C1 segment of cervical spinal cord (tissue), 14 donors: Measurements from ENCODE around the gene BNC2.

Source experiments
- DNase-seq, 14 donors: peaks; one replicate each; lab custom pipeline; 2025; lab: John Stamatoyannopoulos, UW

The BNC2 gene

DNA sequence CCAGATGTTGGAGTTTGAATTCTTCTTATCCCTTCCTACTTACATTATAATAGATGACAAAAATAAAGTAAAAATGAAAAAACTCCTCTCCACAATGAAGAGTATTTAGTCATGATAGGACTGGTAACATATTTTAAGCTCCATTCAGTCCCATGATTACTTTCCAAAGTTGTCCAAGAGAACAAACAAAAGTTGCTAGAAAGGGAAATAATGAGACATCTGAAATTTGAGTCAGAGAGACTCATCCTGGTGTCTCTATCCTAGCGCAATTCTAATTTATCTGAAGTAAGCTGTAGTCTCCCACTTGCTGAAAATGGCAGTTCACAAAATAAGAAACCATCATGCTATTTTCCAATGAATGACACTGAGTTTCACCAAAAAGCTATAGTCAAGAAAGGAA is 152.2 kb downstream of the BNC2 start:
- DNase-seq = no peak

DNA sequence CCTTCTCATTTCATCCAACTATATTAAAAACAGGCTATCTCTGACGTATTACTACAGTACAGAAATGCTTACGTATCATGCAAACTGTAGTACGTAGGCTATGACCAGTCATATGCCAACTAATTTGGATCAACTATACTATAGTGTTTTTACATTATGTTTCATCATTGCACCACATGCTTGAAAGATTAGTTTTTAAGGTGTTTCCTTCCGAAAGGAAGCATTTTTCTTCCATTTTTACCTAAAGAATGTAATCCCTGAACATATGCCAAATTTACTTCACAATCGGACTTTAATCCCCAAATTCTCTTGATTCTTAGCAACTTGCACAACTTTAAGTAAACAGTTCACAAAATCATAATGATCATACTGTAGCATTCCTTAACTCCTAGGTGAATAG is 153.9 kb downstream of the BNC2 start:
- DNase-seq = no peak

DNA sequence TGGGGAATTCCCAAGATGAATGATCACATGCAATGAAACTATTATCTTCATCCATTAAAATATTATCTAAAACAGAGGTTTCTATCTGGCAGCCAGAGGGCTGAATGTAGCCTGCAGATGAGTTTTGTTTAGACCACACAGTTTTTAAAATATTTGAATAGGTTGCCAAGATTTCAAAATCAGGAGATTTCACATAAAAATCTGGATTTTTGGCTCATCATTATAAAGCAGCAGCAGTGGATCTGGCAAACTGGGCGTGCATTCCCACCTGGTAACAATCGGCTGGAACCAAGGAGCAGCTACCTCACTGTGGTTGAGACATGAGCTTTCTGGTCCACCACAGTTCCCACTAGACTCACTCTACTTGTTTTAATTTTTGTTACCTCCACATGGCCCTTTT is 155.1 kb downstream of the BNC2 start:
- no peak for DNase-seq

DNA sequence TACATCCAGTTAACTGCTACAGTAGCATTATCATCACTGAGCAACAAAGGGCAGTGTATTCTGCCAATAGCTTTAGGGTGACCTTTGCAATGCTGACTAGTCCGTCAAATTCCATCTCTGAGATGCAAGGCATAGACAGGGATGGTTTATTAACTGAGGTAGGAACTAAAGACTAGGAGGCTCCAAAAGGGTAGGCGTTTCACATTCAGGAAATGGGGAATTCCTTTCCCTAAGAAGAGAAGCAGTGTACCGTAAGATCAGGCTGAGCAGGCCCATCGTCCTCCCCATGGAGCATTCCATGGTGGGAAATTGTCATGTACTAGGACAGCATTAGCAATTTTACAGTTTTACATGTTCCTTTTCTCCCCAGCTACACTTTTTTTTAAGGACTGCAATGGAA is 157.7 kb downstream of the BNC2 start:
- no peak for DNase-seq

DNA sequence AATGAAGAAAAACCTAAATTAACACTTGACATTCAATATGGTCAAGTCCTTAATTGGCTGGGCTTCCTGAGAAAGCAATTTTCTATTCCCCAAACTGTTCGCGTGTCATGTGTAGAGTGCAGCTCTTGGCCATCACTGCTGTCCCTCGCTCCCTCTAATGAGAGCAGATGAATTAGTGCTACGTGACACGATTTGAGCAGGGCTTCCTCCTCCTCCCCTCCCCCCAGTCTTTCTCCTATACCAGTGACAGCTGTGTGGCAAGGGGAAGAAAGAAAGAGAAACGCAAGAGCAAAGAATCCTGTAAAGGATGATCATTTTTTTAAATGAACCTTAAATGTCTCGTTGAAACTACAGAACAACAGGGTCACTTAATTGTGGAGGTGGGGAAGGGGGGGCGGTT is 159.6 kb downstream of the BNC2 start:
- DNase-seq = no peak

DNA sequence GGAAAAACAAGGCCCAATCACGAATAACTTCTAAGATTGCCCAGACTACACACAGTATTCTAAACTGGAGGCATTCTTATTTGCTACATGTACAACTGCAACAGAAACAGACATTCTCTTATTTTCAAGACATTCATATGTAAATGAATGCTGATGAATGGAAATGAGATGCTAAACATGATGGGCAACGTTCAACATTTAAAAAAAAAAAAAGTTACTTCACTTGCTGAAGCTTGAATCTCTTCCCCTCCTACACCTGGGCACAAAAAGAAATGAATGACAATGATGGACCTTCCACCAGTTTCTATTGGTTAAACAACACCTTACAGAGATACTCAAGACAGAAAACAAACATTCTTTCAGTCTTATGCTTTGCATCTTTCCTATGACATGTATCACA is 160.5 kb downstream of the BNC2 start:
- DNase-seq = no peak

DNA sequence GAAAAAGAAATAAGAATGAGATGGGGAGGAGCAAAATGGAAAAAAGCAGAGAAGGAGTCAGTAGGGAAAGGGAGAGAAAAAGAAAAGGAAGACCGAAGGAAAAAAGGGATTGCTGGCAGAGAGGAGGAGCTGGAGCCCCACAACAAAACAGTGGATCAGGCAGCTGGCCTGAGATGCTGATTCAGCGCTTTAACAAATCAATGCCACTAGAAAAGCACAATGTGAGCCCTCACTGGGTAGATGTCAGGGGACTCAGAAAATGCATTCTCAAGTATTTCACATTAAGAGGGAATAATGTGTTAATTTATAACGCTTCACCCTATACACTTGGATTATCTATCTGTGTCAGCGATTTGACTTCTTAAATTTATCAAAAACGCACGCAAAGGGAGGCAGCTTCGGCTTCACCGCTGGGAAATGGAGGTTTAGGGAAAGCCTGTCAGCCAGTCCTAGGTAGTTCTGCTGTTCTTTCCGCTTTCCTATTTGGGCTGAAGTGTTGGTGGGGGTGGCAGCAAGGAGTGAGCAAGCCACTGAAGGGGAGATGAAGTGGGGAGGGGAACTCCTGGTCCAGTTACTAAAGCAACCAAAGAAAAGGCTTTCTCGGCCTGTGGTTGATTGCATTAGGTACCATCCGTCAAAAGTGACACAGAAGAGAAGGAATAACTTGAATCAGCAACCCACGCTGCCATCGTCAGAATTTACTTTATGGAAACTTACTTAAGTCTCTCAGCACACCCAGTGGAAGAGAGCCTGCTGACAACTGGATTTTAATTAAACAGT is 161.6 kb downstream of the BNC2 start:
- no peak for DNase-seq

DNA sequence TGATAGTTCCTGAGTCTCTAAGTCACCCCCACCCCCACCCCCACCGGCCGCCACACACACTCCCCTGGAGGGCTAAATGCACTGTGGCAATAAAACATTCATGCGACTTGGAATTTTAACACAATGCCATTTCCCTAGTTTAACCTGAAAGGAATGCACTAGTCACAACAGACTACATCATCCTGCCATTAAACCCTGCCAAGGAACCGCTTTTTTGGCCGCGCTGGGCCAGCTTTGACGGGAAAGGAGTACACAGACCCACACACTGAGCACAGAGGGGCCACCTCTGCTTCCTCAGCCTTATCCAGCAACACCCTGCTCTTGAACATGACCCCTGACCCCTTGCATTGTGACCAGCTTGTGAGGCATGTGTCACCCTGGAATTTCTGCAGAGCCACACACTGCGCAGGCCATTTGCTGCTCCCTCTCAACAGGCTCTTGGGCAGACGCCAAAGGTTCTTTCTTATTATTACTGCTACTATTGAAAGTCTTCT is 165.3 kb downstream of the BNC2 start:
- DNase-seq = peak in 9 of 14 donors; percentile 16 to 86 (median 45)

DNA sequence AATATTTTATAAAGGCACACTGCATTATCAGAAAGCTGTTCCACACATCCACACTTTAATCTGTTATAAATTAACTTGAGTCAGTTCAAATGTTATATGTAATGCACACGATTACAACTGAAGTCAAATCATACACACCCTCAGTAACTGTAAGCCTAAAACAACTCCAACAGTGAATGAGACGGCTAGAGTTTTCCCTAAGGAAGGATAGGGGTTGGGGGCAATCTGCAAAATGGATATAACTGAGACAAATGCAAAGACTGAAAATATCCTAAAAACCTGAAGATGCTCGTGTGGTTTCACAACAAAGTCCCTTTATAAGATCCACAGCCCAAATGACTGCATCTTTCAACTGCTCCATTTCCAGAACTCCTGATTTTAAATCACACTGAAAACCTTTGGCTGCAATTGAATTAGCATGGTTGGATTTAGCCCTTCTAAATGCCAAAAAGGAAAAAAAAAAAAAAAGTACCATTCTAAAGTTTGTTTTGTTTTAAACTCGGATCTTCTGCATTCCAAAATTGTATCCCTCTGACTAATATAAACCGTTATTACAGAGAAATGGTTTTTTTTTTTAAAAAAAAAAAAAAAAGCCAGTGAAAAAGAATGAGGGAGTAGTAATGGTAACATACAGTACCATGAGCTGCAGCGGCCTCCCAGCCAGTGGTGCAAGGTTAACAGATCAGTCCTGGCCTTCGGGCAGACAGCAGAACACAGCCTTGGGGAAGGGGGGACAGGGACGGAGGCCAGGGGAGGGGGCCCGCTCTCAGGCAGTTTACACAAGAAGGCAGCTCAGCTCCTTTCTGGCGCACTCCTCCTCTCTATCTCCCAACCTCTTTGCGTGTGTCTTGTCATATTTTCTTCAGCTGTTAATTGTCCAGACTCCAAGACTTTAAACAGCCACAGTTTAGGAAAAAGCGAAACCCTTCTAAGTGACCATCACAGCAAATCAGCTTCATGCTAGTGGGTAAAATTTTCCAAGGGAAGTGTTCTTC is 166.1 kb downstream of the BNC2 start:
- no peak for DNase-seq

DNA sequence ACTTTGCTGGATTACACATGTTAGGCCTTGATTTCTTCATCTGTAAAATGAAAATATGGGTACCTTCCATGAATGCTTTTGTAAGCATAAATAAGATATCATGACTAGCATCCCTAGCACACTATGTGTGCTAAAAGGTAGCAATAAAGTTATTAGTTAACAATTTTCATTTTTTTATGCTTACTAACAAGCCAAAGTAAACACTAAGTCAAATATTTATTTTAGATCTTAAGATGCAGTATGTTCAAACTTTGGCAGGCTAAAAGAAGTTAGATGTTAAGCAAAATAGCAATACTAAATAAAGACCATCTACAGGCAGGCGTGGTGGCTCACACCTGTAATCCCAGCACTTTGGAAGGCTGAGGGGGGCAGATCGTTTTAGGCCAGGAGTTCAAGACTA is 169.1 kb downstream of the BNC2 start:
- DNase-seq = no peak

DNA sequence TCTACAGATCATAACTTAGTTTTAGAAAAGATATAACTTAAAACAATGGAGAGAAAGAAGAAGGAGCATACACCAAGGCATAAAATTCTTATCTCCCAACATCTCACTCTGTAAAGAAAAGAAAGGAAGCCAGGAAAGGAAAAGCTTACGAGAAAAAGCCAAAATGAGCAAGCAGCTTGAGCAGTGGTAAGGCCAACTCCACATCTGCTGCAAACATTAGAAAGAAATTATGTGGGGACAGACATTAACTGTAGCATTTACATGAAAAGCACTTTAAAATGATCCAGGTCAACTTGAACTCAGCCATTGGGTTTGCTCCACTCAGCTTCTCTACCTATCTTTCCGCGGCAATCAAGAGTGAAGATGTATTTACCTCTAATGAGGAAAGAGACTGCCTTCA is 176.9 kb downstream of the BNC2 start:
- DNase-seq = no peak

DNA sequence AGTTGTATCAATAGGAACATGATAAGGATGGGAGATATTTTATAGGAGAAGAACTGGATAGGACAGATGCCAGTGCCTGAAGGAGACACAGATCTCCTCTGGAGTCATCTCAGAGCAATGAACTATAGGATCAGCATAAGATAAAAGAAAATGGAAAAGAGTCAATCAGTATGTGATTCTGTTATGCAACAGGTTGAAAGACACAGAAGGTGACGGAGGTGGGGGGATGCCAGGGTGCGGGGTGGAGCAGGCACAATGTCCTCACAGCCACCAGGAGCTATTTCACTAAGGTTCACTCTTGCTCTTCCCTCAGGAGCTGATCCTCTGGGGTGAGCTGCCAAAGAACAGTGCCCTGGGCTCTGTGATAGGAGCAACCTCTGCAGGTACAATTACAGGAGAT is 179.8 kb downstream of the BNC2 start:
- DNase-seq = no peak

DNA sequence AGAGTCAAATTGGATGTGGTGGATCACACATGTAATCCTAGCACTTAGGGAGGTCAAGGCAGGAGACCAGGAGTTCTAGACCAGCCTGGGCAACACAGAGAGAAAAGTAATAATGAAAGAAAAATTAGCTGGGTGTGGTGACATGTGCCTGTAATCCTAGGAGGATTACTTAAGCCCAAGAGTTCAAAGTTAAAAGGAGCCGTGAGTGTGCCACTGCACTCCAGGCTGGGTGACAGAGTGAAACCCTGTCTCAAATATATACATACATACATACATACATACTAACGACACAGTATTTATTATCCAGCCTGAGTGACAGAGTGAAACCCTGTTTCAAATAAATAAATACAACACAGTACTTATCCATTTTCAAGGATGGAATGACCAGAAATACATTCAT is 180.3 kb downstream of the BNC2 start:
- DNase-seq = no peak

DNA sequence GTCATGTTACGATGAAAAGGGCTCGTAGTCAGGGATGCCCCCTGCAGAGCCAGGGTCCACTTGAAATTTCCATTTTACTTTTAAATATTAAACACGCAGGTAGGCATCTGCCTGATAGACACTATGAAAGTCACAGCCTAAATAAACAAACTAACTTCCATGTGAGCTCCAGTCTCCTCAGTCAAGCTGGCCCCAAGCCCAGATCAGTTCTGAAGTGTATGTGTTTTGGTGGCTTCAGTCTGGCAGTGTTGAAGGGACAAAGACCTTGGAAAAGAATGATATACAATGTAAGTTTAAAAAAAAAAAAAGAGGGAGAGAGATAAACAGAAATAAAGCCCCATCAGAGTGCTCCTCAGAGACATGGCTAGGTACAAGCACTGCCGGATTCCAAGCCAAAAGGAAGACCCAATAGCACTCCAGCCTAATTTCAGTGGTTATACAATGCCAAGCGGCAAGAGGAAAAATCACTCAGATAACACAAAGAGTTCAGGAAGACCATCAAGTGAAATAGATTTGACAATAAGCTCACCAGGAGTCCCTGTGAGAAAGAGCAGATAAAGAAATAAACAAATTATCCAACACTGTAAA is 181.0 kb downstream of the BNC2 start:
- DNase-seq = no peak

DNA sequence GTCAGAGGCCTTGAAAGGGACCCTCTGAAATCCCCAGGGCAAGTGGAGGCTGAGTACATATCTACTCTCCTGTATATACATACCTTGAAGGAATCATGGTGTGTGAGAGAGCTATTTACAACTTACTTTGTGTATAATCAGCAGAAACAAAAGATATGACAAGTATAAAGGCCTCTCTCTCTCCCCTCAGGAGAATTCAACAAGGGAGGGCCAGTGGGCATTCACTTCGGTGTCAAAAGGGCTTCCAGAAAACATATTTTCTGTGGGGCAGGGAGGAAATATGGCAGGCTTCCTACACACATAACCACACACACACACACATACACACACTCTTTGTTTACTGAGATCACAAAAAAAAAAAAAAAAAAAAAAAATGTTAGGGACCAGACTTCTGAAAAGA is 181.7 kb downstream of the BNC2 start:
- no peak for DNase-seq

DNA sequence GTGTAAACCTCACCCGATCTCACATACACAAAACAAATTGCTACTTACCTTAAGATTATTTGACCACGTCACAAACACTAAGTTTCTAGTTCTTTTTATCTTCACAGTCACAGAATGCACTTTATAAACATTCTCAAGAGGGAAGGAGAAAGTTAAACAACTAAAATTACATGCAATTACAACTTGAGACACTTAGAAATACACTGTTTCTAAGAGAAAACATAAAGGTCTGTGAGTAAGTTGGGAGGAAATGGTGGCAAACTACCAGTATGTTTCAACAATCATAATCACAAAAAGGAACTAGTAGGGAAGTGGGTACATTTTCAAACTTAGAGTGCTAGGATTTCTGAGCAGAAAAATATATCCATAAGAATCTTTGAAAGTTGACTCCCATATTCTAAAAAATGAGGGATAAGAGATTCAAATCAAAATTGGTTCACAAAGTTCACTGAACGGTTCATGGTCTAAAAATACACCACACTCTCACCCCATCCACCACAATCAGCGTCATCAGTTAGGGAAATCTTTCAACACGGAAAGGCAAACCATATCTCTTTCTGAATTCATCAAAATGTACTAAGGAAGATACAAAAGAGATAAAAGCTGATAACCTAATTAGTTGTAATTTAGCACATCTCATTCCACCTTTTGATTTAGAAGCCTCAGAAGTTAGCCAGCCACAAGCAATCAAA is 182.6 kb downstream of the BNC2 start:
- no peak for DNase-seq

DNA sequence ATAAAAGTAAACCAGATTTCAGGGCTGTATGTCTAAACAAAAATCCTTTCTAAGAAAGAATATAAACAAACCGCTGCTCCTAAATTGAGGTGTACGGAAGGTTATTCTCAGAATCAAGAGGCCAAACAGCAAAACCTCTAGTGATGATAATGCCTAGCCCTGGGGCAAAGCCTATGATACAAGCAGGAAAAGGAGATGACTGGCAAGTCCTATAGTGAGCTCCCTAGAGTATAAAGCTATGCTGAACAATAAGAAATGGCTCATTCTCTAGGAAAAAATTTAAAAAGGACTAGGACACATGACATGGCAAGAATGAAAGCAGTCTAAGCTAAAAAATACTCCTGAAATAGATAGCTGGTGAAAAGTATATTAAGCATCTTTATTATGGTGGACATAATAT is 187.1 kb downstream of the BNC2 start:
- no peak for DNase-seq

DNA sequence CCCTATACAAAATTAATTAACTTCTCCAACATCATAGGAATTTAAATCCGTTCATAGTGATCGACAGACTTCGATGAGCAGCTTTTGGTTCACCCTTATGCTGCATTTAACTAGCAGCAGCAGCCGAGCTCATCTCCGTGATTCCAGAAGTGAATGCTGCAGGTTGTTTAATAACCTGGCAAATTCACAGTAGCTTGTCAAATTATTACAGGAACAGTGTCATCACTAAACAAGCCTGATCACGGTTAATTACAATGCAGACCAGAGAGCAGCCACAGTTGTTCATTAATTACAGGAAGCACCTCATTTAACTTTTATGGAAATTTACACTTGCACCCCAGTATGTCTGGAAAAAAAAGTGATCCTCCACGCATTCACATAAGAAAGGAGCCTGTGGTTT is 188.2 kb downstream of the BNC2 start:
- no peak for DNase-seq

DNA sequence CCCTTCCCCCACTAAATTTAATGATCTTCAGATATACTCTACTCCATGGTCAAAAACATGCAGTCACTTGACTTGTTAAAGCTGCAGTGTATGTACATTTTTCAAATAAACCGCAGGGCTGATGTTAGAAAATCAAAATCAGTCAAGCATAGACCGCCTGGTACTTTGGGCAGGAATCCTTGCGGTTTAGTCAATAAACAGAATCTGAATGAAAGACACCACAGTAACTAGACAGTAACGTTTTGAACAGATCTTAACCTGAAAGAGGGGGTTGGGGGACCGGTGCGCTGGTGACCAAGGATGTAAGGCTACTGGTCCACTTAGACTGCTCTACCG is 188.8 kb downstream of the BNC2 start:
- DNase-seq = no peak

DNA sequence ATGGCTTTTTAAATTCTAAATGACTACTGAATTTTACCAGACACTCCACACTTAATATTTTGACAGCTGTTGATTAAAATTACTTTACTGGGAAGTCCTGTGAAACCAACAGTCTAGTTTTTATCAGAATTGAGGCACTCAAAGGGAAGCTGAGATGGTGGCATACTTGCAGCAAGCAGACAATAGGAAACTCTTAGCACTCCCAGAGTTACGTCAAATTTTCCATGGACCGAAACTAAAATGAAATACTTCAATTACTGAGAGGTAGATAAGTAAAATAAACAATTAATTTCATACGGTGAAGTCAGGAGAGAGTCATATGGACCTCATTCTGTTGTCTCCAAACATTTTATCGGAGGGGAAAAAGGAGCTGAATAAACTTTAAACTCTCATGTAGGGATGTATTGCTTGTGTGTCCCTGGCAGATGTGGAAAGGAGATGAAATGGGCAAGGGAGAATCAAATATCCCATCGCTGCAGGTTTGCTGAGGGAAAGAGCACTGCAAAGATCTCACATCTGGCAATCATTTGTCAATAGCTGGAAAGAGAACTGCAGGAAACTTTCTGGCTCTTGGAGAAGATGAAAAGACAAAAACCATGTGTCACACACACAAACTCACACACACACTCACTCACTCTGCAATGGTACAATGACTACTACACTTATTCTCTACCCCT is 189.4 kb downstream of the BNC2 start:
- no peak for DNase-seq

DNA sequence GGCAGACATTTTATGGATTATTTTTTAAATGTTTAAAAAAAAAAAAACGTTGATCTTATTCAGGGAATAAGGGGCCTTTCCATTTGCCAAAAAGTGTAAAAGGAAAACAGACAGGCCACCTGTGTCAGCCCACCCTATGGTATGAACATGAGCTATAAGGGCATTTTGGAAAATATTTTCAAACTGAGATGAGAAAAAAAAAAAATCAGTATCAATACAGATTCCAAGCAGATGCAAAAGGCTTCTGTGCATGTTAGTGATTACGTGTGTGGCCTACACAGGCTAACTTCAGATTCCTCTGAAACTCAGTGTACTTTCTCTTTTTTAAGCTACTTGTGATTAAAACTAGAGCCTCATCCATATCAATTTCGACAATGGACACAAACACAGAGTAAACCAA is 189.9 kb downstream of the BNC2 start:
- DNase-seq = no peak
